GM19467 (cell line): Measurements from ENCODE around the gene DHRS1.

ENCODE experiments used
- ATAC-seq: cut with Tn5 transposase; IDR thresholded peaks from one replicate; pipeline ENCODE4 v1.9.1; 2021; ENCODE audit warnings: mild to moderate bottlenecking, moderate library complexity; ENCODE audit not compliant: unreplicated experiment

Gene DHRS1

DNA sequence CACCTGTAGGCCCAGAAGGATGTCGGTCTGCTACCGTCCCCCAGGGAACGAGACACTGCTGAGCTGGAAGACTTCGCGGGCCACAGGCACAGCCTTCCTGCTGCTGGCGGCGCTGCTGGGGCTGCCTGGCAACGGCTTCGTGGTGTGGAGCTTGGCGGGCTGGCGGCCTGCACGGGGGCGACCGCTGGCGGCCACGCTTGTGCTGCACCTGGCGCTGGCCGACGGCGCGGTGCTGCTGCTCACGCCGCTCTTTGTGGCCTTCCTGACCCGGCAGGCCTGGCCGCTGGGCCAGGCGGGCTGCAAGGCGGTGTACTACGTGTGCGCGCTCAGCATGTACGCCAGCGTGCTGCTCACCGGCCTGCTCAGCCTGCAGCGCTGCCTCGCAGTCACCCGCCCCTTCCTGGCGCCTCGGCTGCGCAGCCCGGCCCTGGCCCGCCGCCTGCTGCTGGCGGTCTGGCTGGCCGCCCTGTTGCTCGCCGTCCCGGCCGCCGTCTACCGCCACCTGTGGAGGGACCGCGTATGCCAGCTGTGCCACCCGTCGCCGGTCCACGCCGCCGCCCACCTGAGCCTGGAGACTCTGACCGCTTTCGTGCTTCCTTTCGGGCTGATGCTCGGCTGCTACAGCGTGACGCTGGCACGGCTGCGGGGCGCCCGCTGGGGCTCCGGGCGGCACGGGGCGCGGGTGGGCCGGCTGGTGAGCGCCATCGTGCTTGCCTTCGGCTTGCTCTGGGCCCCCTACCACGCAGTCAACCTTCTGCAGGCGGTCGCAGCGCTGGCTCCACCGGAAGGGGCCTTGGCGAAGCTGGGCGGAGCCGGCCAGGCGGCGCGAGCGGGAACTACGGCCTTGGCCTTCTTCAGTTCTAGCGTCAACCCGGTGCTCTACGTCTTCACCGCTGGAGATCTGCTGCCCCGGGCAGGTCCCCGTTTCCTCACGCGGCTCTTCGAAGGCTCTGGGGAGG is 11.3 kb upstream of the DHRS1 start, which contains the start of gene LTB4R:
Gene LTB4R (plus strand): TSS at position 857 of the 959 bp plus-strand sequence. CDS start 4,150 bp downstream, outside the sequence.
- peak; percentile 57 for ATAC-seq

GRCh38 chr14:24310265-24310645 is 10.7 kb upstream of the DHRS1 start:
- ATAC-seq: no peak

DNA sequence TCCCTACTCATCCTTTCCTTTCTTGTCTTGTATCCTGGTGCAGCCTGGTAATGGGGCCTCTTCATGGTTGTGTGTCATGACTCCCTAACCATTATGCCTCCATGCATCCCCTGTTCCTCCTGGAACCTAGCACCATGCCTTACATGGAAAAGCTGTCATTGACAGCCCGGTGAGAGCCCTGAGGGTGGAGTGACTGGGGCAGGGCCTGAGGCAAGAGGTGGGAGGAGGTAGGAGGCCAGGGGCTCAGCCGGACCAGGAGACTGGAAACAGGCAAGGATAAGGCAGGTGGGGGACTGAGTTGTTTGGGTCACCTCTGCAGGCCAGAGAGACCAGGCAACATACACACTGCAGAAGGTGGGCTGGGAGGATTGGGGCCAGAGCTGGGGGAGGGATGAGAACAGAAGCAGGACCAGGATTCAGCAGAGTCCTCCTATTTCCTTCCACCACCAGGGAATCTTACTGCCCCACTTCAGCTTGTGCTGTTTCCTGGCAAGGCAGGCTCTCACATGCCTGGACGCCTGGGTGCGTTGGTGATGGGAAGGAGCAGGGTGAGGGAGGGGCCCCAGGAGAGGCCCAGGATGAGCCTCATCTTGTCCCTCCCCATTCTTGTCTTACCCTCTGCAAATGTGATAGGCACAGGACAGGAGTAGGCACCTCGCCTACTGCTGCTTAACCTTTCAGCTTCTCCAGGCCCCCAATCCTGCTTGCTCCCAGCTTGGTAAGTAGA is 10.1 kb upstream of the DHRS1 start, which contains the start of gene LTB4R2:
Gene LTB4R2 (plus strand): TSS at position 603 of the 727 bp plus-strand sequence. CDS start 525 bp downstream, outside the sequence.
- ATAC-seq: no peak

DNA sequence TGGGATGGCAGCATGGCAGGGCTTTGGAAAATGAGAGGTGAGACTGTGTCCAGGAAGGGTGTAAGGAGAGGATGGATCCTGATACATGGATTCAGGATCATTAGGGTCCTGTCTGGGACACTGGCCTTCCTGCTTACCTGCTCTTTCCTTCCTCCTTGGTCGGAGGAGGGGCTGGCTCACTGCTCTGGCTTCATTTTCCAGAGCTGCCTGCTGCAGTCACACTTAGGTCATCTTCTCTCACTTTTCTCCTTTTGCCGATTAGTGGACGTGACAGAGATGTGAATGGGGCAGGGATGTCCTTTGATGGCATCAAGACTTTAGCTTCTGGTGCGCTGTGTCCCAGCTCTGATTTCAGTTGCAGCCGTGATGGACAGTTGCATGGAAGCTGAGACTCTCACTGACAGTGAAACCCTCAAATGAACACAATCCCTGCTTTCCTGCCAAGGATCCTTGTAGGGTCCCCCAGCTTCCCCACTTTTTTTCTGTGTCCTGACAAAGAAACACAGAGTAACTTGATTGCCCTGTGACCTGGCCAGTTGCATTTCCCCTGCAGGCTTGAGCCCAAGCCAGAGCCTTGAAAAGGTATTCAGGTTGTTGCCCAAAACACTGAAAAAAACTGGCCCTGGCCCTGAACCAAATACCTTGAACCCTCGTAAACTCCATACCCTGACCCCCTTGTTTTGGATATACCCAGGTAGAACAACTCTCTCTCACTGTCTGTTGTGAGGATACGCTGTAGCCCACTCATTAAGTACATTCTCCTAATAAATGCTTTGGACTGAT is 9.0 kb upstream of the DHRS1 start:
- ATAC-seq: no peak

GRCh38 chr14:24307575-24308341 is 8.2 kb upstream of the DHRS1 start, which contains the start of gene CIDEB:
CIDEB (minus strand) TSS chr14:24307977; CDS start chr14:24307858, 119 bp downstream.
- ATAC-seq: no peak

- ATAC-seq: no peak
Observed at GRCh38 chr14:24307156-24307574, 7.6 kb upstream of the DHRS1 start.

DNA sequence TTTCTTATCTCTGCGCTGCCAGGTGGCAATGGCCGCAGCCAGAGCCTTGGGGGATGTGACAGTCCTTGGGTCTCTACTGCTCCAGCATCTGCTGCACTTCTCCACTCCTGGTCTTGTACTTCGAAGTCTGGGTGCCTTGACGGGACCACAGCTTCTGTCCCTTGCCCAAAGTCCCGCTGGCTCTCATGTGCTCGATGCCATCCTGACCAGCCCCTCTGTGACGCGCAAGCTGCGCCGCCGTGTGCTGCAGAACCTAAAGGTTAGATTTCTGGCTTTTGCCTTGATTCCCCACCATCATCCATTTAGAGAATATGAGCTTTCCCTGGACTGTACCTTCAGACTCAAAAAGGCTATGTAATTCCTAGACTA is 4.4 kb upstream of the DHRS1 start:
- ATAC-seq: no peak

GRCh38 chr14:24300326-24300980 is 873 bp upstream of the DHRS1 start:
- ATAC-seq: no peak

DNA sequence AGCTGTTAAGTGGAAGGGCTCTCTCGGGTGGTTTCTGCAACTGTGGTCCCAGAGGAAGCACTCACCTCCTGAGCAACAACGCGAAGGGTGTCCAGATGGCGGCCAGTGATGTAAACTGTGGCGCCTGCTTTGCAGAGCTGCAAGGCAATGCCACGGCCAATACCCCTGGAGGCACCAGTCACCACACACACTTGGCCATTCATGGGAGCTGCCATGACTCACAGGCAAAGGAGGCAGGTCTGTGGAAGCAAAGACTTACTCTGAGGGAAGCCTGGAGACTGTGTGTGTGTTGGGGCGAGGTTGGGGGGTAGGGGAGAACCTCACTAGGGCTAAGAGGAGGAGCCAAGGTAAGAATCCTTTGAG is 707 bp downstream of the DHRS1 start:
- no peak for ATAC-seq

- ATAC-seq: no peak
Observed at GRCh38 chr14:24297190-24297964, 2.2 kb downstream of the DHRS1 start.

DNA sequence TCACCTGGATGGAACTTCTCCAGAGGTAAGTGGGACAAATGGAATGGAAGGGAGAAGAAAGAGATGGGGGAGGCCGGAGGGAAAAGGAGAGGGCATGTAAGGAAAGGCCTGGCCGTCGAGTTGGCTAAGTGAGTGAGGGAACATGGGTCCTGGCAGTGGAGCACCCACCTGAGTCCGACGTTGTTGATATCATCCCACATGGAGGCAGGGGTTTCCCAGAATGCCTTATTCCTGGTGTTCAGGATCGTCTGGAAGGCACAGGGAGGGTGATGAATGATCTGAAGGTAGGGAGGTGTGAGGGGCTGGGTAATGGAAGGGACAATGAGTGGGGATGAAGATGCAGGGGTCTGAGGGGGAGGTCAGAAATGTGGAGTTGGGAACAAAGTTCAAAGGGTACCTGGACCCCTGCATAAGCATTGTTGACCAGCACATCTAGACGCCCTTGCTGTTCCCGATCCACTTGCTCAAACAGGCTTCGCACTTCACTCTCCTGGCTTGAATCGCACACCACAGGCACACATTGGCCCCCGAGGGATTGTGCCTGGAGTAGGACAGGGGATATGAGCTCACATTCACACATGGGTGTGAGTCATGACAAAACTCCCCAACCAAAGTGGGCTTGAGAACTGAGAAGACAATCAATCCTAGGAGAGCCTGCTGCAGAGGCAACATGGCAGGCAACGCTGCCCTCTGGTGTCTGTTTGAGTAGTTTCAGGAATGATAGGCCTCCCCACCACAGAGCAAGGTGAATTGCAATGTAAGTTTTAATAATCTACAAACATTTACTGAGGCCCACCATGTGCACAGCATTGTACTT is 3.0 kb downstream of the DHRS1 start:
- ATAC-seq: no peak

DNA sequence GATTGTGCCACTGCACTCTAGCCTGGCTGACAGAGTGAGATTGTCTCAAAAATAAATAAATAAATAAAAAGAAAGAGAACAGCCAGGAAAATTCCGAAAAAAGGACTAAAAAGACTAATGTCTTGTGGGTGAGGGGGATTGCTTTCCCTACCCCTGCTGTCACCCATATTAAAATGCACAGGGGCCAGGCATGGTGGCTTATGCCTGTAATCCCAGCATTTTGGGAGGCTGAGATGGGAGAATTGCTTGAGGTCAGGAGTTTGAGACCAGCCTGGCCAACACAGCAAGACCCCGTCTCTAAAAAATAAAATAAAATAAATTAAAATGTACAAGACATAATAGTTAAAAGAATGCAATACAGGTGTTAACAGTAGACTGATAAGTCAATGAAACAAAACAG is 6.1 kb downstream of the DHRS1 start:
- no peak for ATAC-seq

DNA sequence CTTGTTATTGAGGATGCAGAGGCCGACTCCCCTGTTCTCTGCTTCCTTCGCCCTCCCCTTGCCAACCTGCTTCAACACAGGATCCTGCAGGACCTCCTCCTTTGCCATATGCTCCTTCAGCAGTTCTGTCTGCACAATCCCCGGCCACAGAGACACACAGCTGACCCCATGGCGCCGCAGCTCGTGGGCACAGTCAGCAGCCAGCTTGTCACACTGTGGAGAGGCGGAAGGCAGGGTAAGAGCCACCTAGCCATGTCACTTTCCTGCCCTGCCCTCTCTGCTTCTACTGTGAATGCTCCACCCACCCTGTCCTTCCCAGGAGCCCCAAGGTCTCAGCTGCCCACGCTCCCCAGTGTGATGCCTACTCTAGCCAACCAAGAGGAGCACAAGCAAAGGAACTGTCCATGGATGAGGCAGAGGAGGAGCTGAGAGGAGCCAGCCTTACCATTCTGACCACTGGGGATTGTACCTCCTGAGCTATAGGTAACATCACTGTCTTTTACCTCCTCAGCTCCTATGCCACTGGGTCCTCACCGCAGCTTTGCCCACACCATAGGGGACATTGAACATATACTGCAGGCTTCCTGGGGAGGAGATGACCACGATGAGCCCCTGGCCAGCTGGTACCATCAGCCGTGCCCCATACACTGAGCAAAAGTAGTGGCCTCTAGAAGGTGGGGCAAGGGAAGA is 7.3 kb downstream of the DHRS1 start:
- ATAC-seq: no peak

DNA sequence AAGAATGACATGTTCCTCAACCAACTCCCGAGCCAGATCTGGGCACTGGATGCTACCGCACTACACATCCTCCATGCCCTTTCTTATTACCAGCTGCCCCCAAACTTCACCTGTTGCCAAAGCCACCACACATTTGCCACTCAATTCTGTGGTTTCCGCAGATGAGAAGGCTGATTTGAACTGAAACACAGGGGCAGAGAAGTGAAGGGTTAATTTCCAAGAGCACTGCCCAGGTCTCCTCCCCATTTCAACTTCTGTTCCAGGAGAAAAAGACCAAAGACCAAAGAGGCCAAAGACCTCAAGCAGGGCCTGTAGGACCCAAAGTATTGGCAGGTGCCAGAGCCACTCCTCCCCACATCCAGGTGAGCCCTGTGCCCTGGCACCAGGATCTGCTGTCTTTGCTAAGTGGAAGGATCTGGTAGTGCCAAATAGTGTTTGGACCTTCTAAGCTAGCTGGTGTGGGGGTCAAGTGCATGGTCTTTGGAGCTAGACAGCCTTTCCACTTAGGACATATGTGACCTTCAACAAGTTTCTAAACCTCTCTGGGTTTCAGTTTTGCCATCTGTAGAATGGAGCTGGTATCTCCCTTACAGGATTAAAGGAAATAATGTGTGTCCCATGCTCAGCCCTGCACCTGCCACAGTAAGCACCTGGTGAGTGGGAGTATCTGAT is 8.0 kb downstream of the DHRS1 start:
- ATAC-seq: no peak

DNA sequence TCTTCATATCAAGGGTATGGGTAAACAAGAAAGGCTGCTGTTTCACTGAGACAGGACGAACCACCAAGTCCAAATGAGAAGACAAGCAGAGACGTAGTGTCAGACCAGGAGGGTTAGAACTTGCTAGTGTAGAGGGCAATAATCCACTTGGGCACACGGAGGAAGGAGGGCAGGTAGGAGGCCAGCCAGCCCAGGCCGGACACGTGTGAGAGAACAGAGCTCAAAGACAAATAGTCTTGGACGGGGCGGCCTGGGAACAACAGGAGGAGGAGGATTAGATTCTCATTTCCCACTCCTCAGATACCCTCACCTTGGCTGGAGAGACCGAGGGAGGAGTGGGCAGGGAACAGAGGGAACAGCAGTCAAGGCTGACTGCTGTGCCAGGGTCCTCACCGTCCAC is 8.8 kb downstream of the DHRS1 start:
- no peak for ATAC-seq

DNA sequence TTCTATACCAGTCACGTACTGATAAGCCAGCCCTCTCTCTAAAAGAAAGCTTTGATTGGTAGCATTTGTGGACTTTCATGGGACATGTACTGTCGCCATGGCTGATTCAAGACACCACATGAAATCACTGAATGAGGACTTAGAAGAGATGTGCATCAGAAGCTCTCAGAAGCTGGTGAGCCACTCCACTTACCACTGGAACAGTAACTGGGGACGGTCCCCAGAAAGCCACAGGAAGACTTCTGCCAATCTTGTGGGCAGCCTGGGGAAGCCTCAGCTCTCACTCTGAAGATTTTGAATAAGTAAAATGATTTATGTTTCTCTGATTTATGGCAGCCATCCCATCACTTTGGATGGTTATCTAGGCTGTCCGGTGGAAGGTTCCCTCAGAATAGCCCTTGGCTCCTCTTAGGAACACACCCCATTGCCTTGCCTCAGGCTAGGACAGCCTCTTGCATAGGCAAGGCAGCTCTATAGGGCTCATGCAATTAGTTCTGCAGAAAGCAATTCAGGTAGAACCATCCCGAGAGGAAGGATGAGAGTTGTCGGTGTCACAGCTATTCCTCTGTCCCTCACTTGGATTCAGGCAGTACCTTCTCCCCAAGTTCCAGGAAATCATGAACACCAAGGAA is 9.8 kb downstream of the DHRS1 start:
- ATAC-seq: peak; percentile 53

GRCh38 chr14:24286996-24287395 is 12.6 kb downstream of the DHRS1 start:
- no peak for ATAC-seq
